Activated naive CD4-positive, alpha-beta T cell treated with anti-CD3 and anti-CD28 coated beads, Interleukin-2, amount 10 ng/mL, durations not matched to agents 7 days and 5 days (primary cell): ENCODE results near the gene GSE1.

Experiments
- CTCF ChIA-PET: fragments of 350-600 bp; sonication (Branson Sonifier 250); formaldehyde crosslinking; loops from one replicate; lab custom pipeline; 2021; ENCODE audit warnings: antibody characterized with exemption; lab: Charles Lee
- DNase-seq: peaks from one replicate; pipeline ENCODE4 v3.0.0-alpha.2; 2020
- H3K27ac Mint-ChIP-seq: one replicate; pipeline ENCODE4 v1.8.0; 2021; ENCODE audit warnings: mild to moderate bottlenecking, moderate library complexity, mixed read lengths
- H3K27me3 Mint-ChIP-seq: one replicate; pipeline ENCODE4 v1.8.0; 2021; ENCODE audit warnings: mild to moderate bottlenecking, mixed read lengths
- H3K36me3 Mint-ChIP-seq: one replicate; pipeline ENCODE4 v1.8.0; 2021; ENCODE audit warnings: mixed read lengths
- H3K4me1 Mint-ChIP-seq: one replicate; pipeline ENCODE4 v1.8.0; 2021; ENCODE audit warnings: mixed read lengths
- H3K4me3 Mint-ChIP-seq: one replicate; pipeline ENCODE4 v1.8.0; 2021; ENCODE audit warnings: mild to moderate bottlenecking, moderate library complexity, mixed read lengths
- H3K9me3 Mint-ChIP-seq: one replicate; pipeline ENCODE4 v1.8.0; 2021; ENCODE audit warnings: mixed read lengths

GSE1 gene

GRCh38 chr16:85709766-85710585 is 96.9 kb downstream of the GSE1 start:
- CTCF ChIA-PET = interaction anchor here (1.0 kb wide), 1 partner anchor 26 kb away, joined by 3 read pairs; no protein-coding TSS in a partner anchor
- Mint-ChIP-seq H3K27me3 (peaks cover 11% of the 10 kb centered on the region), H3K9me3 (peaks cover 6% of the 10 kb centered on the region), H3K4me1 (no peaks in the 10 kb centered on the region), H3K27ac (no peak overlapping the region), H3K4me3 (no peak overlapping the region), H3K36me3 (peaks cover 2% of the 10 kb centered on the region)
- no peak for DNase-seq

GRCh38 chr16:85710732-85711131 is 97.6 kb downstream of the GSE1 start:
- no peak for DNase-seq
- Mint-ChIP-seq H3K27ac (no peak overlapping the region), H3K36me3 (peaks cover 2% of the 10 kb centered on the region), H3K9me3 (peaks cover 6% of the 10 kb centered on the region), H3K4me1 (peaks cover 4% of the 10 kb centered on the region), H3K4me3 (no peak overlapping the region), H3K27me3 (peaks cover 19% of the 10 kb centered on the region)
- CTCF ChIA-PET = no interaction called here

GRCh38 chr16:85711982-85712587 is 99.0 kb downstream of the GSE1 start:
- no peak overlapping the region for H3K4me3 Mint-ChIP-seq
- peaks cover 32% of the 10 kb centered on the region for H3K27me3 Mint-ChIP-seq
- H3K4me1 Mint-ChIP-seq = peaks cover 5% of the 10 kb centered on the region
- H3K9me3 Mint-ChIP-seq = peaks cover 6% of the 10 kb centered on the region
- CTCF ChIA-PET = interaction anchor here (1.0 kb wide), 1 partner anchor 36 kb away, joined by 3 read pairs; no protein-coding TSS in a partner anchor
- no peak for DNase-seq
- no peak overlapping the region for H3K27ac Mint-ChIP-seq
- peaks cover 2% of the 10 kb centered on the region for H3K36me3 Mint-ChIP-seq

GRCh38 chr16:85712801-85713200 is 99.7 kb downstream of the GSE1 start:
- Mint-ChIP-seq H3K9me3 (peaks cover 6% of the 10 kb centered on the region), H3K4me3 (no peak overlapping the region), H3K27me3 (peaks cover 39% of the 10 kb centered on the region), H3K27ac (no peak overlapping the region), H3K4me1 (peaks cover 5% of the 10 kb centered on the region), H3K36me3 (peaks cover 2% of the 10 kb centered on the region)
- DNase-seq = no peak
- CTCF ChIA-PET = interaction anchor here (1.0 kb wide), 1 partner anchor 37 kb away, joined by 3 read pairs; no protein-coding TSS in a partner anchor

- Mint-ChIP-seq H3K36me3 (peaks cover 2% of the 10 kb centered on the region), H3K4me3 (no peak overlapping the region), H3K4me1 (peaks cover 5% of the 10 kb centered on the region), H3K27ac (no peak overlapping the region), H3K9me3 (peaks cover 6% of the 10 kb centered on the region), H3K27me3 (peaks cover 42% of the 10 kb centered on the region)
- CTCF ChIA-PET = interaction anchor here (1.1 to 5.4 kb wide), 2 partner anchors 49 to 56 kb away, joined by 3 to 44 read pairs; no protein-coding TSS in a partner anchor
- no peak for DNase-seq
Observed at GRCh38 chr16:85715169-85716021, 102.3 kb downstream of the GSE1 start.

DNA sequence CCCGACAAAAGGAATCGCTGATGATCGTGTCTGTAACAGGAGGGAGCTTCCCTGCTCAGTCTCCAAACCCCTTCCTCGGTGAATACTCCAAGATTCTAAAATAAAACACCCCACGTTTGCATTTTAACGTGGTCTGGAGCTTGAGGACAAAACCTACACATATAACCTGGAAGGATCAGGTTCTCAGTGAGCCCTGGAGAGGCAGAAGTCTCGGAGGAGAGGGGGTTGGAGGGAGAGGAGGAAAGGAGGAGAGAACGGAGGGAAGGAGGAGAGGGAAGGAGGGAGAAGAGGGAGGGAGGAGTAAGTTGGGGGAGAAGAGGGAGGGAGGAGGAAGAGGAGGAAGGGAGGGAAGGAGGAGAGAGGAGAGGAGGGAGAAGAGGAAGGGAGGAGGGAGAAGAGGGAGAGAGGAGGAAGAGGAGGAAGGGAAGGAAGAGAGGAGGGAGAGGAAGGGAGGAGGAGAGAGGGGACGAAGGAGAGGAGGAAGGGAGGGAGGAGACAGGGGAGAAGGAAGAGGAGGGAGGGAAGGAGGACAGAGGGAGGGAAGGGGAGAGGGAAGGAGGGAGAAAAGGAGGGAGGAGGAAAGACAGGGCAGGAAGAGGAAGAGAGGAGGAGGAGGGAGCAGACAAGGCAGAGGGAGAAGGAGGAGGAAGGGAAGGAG is 103.0 kb downstream of the GSE1 start:
- H3K4me3 Mint-ChIP-seq = no peak overlapping the region
- CTCF ChIA-PET = interaction anchor here (0.6 to 5.4 kb wide), 6 partner anchors 9 to 345 kb away, joined by 3 to 44 read pairs (median 5); no protein-coding TSS in a partner anchor
- no peak overlapping the region for H3K27ac Mint-ChIP-seq

DNA sequence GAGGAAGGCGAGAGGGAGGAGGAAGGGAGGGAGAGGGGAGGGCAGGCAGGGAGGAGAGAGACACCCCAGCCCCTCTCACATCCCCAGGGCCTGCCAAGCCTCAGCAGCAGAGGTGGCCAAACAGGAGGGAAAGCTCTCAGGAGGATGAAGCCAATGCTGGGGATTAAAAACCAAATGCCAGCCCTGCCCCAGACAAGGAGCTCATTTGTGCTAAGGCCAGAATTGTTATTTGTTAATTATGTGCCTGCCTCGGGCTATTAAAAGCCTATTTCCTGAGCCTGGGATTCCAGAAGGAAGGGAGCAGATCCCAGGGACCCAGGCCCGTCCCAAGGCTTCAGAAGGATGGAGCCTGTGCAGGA is 103.5 kb downstream of the GSE1 start:
- CTCF ChIA-PET = interaction anchor here (0.6 to 5.4 kb wide), 11 partner anchors 9 to 345 kb away, joined by 3 to 44 read pairs (median 5); no protein-coding TSS in a partner anchor

More for the DNA sequence above, 103.0 kb downstream of the GSE1 start:
- Mint-ChIP-seq H3K27me3 (peaks cover 42% of the 10 kb centered on the region), H3K36me3 (peaks cover 2% of the 10 kb centered on the region), H3K4me1 (peaks cover 5% of the 10 kb centered on the region), H3K9me3 (peaks cover 6% of the 10 kb centered on the region)
- DNase-seq = no peak

DNA sequence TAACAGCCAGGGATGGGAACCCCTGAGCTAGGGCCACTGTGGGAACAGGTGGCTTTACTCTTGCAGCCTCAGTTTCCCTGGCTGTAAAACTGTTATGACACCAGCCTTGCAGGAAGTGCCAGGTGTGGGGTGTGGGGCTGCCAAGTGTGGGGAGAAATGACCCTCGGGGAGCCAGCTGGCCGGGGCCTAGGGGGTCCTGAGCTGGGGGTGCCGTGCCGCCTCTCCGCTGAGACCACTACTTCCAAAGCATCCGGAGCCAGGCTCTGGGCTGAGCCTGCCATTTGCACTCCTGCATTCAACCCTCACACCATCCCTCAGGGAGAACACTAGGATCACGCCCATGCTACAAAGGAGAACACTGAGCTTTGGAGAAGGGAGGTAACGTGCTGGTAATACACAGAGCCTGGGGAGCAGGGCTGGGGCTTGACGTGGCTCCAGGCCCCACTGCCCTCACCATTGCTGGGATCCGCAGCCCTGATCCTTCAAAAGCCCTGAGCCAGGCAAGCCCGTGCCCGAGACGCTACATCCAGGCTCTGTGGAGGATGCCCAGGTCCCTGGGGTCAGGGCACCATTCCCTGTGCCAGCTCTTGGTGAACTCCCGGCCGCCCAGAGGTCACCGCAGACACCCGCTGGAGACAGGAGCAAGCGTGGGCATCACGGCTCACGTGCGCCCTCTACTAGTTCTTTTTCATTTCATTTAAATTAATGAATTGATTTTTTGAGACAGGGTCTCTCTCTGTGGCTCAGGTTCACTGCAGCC is 104.5 kb downstream of the GSE1 start:
- CTCF ChIA-PET = interaction anchor here (0.7 to 5.4 kb wide), 13 partner anchors 8 to 346 kb away, joined by 3 to 44 read pairs (median 5); no protein-coding TSS in a partner anchor
- peak; percentile 72 for DNase-seq
- Mint-ChIP-seq H3K4me1 (peaks cover 5% of the 10 kb centered on the region), H3K36me3 (no peaks in the 10 kb centered on the region), H3K4me3 (no peak overlapping the region), H3K27ac (no peak overlapping the region), H3K9me3 (no peaks in the 10 kb centered on the region), H3K27me3 (peaks cover 42% of the 10 kb centered on the region)

More for the DNA sequence above, 103.5 kb downstream of the GSE1 start:
- peaks cover 5% of the 10 kb centered on the region for H3K4me1 Mint-ChIP-seq
- no peak overlapping the region for H3K27ac Mint-ChIP-seq
- peaks cover 42% of the 10 kb centered on the region for H3K27me3 Mint-ChIP-seq
- DNase-seq = no peak
- H3K36me3 Mint-ChIP-seq = peaks cover 2% of the 10 kb centered on the region
- peaks cover 6% of the 10 kb centered on the region for H3K9me3 Mint-ChIP-seq
- no peak overlapping the region for H3K4me3 Mint-ChIP-seq

DNA sequence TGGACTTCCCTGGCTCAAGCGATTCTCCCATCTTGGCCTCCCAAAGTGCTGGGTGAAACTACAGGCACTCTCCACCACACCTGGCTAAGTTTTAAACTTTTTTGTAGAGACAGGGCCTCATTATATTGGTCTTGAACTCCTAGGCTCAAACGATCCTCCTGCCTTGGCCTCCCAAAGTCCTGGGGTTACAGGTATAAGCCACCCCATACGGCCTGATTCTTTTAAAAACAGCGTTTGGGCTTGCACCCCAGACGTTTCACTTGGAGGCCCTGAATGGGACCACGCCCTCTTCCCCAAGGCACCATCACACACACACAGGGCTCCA is 105.0 kb downstream of the GSE1 start:
- no peak overlapping the region for H3K4me3 Mint-ChIP-seq
- H3K9me3 Mint-ChIP-seq = no peaks in the 10 kb centered on the region
- no peaks in the 10 kb centered on the region for H3K36me3 Mint-ChIP-seq
- no peak for DNase-seq
- peaks cover 5% of the 10 kb centered on the region for H3K4me1 Mint-ChIP-seq
- no peak overlapping the region for H3K27ac Mint-ChIP-seq
- CTCF ChIA-PET = interaction anchor here (1.2 to 5.4 kb wide), 6 partner anchors 7 to 59 kb away, joined by 3 to 44 read pairs (median 5); no protein-coding TSS in a partner anchor
- peaks cover 42% of the 10 kb centered on the region for H3K27me3 Mint-ChIP-seq

DNA sequence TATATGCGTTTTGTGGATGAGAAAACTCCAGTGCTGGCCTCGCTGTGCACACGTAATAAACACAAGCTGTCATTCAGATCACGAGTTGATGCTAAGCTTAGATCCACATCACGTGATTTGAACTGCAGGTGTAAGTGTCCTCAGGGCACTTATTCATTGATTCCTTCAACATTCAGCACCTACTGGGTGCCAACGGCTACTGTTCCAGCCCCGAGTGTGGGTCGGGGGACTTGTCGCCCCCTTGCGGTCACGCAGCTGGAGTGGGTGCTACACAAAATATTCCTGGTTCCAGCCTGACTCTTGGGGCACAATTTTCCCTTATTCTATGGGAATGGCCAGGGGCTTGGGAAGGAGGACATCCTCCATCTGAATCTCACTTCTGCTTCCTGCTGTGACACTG is 105.6 kb downstream of the GSE1 start:
- Mint-ChIP-seq H3K4me1 (peaks cover 5% of the 10 kb centered on the region), H3K9me3 (no peaks in the 10 kb centered on the region), H3K4me3 (no peak overlapping the region), H3K36me3 (no peaks in the 10 kb centered on the region), H3K27ac (no peak overlapping the region), H3K27me3 (peaks cover 42% of the 10 kb centered on the region)
- CTCF ChIA-PET = interaction anchor here (0.8 to 5.4 kb wide), 8 partner anchors 15 to 444 kb away, joined by 3 to 44 read pairs (median 3); no protein-coding TSS in a partner anchor
- peak; percentile 29 for DNase-seq

- Mint-ChIP-seq H3K27me3 (peaks cover 33% of the 10 kb centered on the region), H3K9me3 (no peaks in the 10 kb centered on the region), H3K27ac (no peak overlapping the region), H3K4me3 (no peak overlapping the region), H3K36me3 (no peaks in the 10 kb centered on the region), H3K4me1 (peaks cover 5% of the 10 kb centered on the region)
- no peak for DNase-seq
- CTCF ChIA-PET = interaction anchor here (1.0 to 5.4 kb wide), 6 partner anchors 46 to 445 kb away, joined by 3 to 44 read pairs (median 3); no protein-coding TSS in a partner anchor
Observed at GRCh38 chr16:85719605-85720301, 106.6 kb downstream of the GSE1 start.

GRCh38 chr16:85720302-85720637 is 107.1 kb downstream of the GSE1 start:
- H3K27ac Mint-ChIP-seq = no peak overlapping the region
- no peak for DNase-seq
- H3K36me3 Mint-ChIP-seq = no peaks in the 10 kb centered on the region
- peaks cover 5% of the 10 kb centered on the region for H3K4me1 Mint-ChIP-seq
- H3K27me3 Mint-ChIP-seq = peaks cover 28% of the 10 kb centered on the region
- H3K4me3 Mint-ChIP-seq = no peak overlapping the region
- CTCF ChIA-PET = no interaction called here
- no peaks in the 10 kb centered on the region for H3K9me3 Mint-ChIP-seq
